ENCODE measurements around the gene PTTG1IP.

DNA sequence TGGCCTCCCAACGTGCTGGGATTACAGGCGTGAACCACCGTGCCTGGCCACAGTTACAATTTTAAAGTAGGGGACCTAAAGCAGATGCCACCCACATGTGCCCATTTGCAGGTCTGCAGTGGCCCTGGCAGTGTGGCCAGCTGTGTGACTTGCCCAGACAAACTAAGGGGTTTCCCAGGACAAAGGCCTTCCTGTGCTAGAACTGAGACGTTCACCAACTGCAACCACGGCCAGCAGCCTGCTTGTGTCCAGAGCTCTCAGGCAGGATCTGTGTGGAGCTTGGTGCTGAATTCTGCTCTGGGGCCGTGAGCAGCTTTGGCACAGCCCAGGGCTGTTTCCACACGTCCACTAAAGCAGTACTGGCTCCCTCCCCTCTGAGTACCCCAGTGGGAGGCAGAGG is 10.6 kb upstream of the PTTG1IP start:
- TF ChIP-seq POLR2AphosphoS5 (IDR thresholded peaks at IDR 0.05): no peak
- TF ChIP-seq, protein P1, sequence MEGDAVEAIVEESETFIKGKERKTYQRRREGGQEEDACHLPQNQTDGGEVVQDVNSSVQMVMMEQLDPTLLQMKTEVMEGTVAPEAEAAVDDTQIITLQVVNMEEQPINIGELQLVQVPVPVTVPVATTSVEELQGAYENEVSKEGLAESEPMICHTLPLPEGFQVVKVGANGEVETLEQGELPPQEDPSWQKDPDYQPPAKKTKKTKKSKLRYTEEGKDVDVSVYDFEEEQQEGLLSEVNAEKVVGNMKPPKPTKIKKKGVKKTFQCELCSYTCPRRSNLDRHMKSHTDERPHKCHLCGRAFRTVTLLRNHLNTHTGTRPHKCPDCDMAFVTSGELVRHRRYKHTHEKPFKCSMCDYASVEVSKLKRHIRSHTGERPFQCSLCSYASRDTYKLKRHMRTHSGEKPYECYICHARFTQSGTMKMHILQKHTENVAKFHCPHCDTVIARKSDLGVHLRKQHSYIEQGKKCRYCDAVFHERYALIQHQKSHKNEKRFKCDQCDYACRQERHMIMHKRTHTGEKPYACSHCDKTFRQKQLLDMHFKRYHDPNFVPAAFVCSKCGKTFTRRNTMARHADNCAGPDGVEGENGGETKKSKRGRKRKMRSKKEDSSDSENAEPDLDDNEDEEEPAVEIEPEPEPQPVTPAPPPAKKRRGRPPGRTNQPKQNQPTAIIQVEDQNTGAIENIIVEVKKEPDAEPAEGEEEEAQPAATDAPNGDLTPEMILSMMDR (IDR thresholded peaks at IDR 0.05): no peak
